HG03045 (cell line): ENCODE data around the gene ZNF385C.

Source experiments
- ATAC-seq: cut with Tn5 transposase; IDR thresholded peaks from one replicate; pipeline ENCODE4 v1.9.1; 2021; ENCODE audit warnings: mild to moderate bottlenecking, moderate library complexity; ENCODE audit not compliant: unreplicated experiment

Gene ZNF385C

DNA sequence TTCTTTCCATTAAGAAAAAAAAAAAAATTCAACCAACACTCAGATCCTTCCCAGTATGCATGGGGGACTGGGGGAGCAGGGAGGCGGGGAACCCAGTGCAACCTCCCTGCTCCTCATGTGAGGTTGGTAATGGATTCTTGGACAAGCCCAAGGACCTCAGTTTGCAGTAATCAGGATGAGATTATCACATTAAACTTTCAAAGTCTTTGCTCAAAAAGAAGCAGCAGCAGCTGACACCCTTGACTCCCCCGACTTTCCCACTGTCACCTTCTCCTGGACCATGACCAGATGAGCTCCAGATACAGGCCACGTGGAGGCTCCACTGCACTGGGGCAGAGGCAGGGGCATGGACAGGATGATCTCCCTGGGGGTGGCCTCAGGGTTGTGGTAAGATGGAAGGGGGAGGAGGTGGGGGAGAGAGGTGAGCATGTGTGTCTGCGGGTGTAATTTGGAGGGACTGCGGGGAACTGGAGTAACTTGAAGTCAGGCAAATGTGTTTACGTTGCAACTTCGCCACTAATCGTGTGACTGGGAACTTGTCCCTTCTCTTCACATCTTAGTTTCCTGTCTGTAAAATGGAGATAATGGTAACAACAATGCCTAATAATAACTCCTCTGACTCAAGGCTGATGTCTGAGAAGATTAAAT, 19.8 kb downstream of the ZNF385C start:
- no peak for ATAC-seq

DNA sequence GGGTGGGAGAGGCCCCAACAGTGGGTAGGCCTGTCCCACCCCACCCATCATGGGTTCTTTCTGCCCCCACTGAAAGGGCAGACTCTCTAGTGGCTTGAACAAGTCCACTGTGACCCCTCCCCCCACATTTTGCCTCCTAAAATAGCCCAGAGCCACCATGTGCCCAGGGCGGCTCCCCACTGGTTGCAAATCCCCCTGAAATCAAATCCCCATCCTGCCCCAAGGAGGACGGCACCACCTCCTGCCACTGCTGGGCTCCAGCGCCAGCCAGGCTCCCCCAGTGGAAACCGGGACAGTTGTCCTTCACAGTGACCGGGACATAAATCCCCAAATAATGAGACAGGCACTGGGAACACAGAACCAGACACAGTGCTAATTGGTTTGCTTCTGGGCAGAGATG, 20.5 kb downstream of the ZNF385C start:
- ATAC-seq: no peak

DNA sequence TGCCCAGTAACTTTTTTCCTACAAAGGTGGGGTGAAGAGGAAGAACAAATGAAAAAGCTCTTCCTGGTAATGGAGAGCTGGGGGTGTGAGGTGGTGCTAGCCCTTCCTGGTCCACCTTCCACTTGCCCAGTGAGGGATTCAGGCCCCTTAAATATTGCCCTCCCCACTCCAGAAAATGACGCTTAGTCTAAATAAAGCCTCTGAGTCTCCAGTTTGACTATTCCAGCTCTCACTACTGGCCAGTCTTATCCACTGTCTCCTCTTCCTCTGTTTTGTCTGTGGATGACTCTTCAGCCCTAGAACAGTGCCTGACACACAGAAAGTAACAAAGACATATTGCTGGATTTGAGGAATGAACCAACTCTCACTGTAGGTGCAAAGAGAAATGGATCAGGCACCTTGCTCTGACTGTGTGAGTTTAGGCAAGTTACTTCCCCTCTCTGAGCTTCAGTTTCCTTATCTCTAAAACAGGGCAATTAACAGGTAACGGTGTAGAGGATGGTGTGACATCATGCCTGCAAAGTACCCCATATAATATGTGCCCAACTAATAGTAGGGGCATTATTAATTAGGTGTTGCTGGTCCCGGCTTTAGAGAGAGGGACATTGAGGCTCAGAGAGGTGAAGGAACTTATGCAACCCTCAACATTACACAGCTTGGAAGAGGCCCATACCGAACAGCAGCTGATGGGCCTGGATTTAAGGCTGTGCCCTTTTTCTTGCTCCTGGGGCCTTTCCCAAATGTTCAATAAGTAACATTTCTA, 21.3 kb downstream of the ZNF385C start:
- no peak for ATAC-seq

DNA sequence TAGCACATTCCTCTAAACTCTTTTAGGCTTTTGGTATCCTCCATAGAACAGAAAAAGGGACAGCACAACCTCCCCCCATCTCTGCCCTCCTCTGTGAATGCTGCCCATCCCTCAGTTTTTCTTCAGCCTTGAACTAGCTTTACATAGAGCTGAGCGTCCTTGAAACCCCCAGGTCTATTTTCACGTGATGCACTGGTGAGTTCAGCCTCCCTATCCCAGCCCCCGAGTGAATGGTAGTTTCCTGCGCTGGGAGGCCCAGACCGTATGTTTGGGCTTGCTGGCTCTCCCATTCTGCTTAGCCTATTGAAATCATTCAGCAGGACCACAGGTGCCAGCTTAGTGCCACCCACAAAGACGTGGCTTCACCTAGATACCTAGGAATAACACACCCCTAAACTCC, 22.5 kb downstream of the ZNF385C start:
- no peak for ATAC-seq

DNA sequence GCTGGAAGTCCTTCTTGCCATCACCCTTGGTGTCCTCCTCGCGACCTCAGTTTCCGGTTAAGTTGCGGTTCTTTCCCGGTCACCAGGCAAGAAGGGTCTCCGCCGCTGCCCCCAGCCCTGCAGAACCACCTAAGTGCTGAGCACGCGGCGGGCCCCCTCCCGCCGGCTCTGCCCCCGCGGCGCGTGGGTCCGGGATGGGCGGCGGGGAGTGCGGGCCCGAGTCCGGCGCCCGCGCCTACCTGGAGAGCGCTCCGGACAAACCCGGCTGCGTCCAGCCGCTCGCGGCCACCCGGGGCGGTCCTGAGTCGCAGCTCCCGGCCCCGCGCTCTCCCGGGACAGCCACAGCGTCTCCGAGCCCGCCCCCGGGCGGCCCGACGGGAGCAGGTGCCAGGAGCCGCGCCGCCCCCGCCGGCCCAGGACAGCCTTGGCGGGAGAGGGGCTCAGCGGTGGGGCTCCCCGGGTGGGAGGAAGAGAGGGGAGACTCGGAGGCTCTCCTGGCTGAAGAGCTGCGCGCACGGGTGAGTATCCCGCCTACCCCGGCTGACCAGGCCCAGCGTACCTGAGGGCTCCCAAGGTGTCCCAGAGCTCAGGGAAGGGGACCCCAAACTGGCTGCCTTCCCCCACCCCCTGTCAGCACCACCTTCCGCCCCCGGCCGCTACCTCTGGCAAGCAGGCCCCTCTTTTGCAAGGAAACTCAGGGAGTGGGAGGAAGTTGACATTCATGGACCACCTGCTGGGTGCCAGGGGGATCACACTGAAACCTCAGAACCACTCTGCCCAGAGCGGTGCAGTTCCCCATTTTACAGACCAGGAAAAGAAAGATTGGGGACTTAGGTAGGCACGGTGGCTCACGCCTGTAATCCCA, 25.7 kb downstream of the ZNF385C start:
- no peak for ATAC-seq

DNA sequence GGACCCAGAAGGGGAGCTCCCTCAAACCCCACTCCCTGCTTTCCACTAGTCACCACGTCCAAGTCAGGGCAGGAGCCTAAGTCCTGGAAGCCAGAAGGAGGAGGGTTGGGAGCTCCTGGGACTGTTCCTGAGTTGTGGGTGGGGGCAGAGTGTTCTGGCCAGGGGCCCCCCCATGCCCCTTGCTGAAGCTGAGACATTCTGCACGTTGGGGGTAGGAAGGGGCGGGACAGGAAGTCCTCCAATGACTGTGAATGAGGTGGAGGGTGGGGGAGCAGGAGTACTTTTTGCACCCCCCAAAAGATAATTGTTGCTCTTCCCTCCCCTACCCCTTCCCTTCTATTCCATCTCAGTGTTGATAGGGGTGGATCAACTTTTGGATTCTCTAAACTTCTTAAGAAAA, 26.5 kb downstream of the ZNF385C start:
- no peak for ATAC-seq

DNA sequence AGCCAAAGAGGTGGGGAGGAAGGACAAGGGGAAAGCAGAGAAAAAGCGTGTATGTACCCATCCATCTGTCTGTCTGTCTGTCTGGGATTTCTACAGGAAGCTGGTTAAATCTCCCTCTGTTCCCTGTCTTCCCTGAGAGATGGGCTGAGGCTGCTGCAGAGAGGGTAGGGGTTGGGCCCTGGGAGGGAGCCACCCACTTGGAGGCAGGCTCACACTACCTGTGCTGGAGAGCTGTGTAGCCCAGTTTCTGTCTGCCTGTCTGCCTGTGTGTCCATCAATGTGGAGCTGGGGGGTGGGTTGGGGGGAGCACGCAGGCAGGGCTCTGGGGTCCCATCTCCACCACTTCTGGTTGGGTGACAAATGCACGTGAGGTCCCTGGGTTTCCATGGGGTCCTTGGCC, 29.3 kb downstream of the ZNF385C start:
- no peak for ATAC-seq

DNA sequence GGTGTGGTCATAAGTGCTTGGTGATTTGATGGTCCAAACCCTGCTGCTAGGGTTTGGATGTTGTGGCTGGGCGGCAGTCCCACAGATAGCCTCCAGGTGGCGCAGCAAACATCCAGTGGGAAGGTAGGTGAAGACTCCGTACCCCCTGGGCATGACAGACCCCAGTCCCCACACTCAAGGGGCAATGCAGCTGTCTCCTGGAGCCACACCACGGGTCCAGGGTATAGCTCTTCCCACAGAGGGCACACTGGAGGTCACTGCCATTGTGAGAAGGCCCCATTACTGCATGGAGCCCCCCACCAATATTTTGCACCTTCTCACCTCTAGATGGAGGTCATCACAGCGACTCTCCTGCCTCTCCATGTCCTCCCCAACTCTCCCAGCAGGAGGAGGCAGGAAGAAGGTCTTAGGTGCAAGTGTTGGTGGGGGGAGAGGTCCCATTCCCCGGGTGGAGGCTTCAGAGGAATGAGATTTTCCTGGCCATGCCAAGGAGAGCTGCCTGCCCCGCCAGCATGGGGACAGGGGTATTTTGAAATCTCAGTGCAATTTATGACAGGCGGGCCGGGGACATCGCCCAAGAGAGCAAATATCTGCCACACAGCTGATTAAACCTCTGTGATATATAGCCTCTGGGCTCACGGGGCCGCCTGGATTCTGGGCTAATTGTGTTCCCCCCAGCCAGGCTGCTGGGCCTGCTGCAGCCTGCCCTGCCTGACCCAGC, 30.7 kb downstream of the ZNF385C start:
- ATAC-seq: no peak

DNA sequence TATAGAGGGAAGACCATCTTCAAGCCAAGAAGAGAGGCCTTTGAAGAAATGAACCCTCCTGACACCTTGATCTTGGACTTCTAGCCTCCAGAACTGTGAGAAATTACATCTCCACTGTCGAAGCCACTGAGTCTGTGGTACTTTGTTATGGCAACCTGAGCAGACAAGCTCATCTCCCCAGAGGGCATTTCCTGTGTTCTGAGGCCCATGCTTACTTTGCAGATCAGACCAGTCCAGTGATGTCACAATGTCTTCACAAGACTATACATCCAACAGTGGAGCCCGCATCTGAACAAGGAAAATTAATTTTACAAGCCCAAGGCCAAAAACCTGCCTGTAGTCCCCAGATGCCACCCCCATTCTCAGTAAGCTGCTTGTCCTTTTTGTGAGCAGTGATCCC, 33.1 kb downstream of the ZNF385C start:
- ATAC-seq: no peak

DNA sequence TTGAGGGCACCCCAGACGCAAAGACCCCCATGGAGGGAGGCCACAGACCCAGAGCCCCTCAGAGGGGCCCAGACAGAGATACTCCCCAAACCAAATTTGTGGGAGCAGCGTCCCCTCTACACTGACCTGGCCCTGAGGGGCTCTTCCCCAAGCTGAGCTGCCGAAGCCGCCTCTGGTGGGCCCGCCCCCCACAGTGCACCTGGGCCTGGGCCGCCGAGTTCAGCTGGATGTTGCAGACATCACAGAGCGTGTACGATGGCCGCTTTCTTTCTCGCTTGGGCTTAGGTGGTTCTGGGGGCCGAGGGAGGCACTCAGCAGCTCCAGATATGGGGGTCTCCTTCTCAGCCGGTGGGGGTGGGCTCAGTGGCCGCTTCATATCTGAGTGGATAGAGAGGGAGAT, 35.6 kb downstream of the ZNF385C start:
- ATAC-seq: no peak

DNA sequence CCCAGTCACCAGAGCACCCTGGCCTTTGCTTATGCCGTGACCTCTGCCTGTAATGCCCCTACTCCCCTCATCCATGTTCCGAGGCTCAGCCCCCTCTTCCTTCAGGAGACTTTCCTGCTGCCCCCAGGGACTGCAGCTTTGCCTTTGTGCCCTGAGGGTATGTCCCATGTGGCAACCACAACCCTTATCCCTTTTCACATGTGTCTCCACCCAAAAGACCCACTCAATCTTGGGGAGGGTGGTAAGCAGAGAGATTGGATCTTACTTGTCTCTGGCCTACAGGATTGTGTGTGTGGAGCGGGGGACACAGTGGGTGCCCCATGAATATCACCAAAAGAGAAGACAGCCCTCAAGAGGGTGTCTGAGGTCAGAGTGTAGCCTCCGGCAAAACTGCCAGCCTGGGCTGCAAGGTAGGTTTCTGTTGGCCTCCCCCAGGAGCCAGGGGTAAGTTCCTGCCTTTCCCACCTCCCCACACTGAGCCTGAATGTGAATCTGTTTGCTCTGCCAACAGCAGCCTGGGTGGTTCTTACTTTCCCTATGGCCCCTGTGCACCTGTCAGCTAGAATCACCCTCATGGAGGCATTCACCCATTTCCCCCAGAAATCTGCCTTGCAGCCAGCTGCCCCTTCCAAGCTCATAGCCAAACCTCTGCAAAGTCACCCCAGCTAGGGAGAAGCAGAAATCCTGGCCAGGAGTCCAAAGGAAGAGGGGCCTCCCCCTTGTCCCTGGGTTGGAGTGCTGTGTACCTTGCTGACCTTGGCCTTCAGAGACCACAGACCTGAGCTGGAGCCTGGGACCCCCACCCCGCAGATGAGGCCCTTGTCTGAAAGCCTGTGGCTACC, 36.4 kb downstream of the ZNF385C start:
- no peak for ATAC-seq

DNA sequence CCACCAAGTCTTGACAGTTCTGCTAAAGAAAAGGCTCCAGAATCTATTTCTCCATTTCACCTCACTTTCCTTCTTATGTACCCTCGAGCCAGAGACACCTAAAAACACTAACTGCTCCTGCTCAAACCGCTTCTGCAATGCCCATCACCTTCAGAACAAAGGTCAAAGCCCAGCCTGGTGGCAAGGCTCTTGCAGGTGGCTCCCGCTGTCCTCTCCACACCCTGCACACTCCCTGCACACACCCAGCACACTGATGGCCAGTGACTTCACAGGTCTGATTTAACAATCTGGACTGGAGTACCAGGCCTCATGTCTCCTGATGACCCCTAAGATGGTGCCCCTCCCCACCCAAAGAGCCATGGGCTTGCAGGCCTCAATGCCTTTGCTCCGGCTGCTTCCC, 38.0 kb downstream of the ZNF385C start:
- no peak for ATAC-seq

DNA sequence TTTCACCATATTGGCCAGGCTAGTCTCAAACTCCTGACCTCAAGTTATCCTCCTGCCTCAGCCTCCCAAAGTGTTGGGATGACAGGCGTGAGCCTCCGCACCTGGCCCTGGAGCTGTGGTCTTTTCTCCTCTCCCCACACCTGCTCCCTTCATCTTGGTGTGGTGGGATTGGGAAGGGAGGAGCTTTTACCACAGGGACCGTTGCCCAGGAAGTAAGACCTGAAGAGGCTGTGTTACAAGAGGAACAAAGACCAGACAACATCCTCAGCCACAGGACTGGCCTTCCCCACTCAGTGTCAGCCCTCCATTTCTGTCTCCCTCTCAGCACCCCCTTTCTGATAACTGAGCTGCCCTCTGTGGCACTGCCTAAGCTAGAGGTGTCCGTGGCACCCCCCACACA, 38.5 kb downstream of the ZNF385C start:
- no peak for ATAC-seq

DNA sequence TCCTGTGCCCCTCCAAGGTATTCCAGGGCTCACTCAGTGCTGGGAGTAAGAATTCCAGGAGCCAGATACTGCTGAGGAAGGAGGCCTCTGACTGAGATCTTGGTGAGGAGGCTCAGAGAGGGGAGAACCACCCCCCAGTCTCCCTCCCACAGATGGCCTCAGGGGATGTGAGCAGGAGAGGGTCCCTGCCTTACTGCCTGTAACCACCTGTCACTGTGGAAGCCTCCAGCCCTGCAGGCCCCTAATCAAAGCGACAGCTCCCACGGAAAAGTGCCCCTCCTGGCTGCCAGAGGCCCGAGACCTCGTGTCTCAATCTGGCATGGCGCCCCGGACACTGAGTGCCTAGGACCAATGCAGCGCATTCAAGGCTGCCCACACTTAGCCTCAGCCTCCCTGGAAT, 40.2 kb downstream of the ZNF385C start:
- ATAC-seq: no peak

DNA sequence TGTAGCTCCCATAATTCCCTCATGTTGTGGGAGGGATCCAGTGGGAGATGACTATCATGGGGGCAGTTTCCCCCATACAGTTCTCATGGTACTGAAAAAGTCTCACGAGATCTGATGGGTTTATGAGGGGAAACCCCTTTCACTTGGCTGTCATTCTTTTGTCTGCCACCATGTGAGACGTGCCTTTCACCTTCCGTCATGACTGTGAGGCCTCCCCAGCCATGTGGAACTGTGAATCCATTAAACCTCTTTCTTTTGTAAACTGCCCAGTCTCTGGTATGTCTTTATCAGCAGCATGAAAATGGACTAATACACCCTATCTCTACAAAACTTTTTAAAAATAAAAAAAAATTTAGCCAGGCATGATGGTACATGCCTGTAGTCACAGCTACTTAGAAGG, 41.6 kb downstream of the ZNF385C start:
- no peak for ATAC-seq

DNA sequence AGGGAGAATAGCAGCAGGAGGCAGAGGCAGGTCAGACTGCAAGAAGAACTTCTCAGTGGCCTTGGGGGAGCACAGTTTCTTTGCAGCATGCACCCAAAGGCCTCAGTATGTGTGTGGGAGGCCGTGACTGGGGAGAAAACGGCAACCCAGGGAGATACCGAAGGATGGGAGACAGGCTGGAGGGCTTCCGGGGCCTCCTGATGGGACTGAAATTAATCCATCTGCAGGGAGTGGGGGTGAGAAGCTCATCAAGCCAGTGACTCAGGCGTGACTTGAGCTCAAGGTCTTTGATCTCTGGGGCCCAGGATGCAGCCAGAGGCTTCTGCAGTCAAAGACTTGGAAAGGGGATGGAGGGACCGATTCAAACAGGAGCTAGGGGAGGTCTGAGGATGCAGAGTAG, 42.8 kb downstream of the ZNF385C start:
- ATAC-seq: no peak

DNA sequence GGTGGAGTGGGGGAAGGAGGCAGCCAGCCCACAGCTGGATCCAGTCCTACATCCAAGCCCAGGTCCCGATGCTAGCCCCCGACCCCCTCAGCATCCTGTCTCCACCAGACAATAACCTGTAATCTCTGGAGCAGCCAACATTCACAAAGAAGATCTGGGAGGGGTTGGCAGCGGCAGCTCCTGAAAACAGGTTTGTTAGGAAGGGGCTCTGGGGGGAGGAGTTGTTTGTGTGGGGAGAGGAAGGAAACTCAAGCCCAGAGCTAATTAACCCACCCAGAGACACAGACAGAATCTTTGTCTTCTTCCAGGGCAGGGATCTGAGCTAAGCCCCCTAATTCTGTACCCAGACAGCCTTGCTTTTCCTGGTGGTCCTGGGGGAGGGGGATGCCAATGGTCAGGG, 43.2 kb downstream of the ZNF385C start:
- no peak for ATAC-seq

DNA sequence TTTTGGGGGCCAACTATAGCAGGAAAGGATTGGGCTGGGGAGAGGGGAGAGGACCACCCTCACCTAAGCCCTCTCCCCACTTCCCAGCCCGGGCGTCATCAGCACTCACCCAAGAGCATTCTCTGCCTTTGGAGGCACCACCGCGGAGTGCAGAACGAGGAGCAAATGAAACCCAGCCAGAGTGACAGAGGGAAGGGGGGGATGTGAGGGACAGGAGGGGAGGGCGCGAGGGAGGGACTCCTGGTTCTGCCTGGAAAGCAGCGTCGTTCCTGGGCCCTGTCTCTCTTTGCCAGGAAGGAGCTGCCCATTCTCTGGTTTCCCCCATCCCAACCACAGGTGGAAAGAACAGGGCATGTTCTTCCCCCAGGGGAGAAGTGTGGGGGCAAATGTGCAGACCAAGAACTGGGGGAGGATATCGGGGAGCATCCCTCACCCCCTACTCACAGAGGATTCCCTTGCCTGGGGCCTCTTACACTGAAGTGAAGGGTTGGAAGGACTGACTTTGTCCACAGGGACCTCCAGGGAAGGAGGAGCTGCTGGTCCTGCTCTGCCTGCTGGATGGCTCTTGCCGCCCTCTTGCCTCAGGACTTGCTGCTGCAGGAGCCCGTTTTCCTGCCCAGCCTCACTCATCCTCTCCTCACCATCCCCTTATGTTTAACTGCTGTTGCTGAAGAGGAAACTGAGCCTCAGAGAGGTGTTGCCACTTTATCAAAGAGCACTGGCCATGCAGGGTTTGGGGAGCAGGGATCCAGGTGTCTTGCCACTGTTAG, 44.4 kb downstream of the ZNF385C start:
- no peak for ATAC-seq

DNA sequence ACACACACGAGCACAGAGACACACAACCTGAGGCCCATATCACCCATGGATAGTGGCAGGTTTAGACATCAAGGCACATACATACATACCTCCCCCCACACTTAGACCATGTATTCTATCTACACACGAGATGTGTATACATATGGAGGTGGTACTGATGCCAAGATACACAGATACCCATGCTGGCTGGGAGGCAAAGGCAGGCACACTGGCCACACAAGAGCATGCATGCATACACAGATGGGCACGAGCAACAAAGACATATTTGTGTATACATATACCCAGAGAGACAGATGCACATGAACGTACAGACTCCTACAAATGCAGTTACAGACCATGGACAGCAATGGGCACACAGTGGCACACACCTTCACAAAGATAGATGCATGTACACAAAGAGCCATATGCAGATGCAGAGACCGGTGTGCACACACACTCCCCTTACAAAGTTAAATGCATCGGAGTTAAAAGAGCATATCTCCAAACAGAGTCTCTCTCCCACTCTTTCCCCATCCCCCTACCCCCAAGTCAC, 45.9 kb downstream of the ZNF385C start:
- no peak for ATAC-seq
